Neural cell (in vitro differentiated cells): ENCODE data around the gene FGD5. TPM values are rescaled to one million over a fixed set of nuclear protein-coding genes. Genes with fewer than 3 reads are reported as not detected.

Source experiments
- H2AFZ ChIP-seq: fragments of 200-600, 300-800 bp; sonication (generic), shearing (Covaris generic); 2 replicates; pipeline ENCODE4 v1.6.0; 2014; ENCODE audit warnings: low read depth, mild to moderate bottlenecking, antibody characterized with exemption, low read length, moderate library complexity
- H3F3A ChIP-seq: fragments of 200-600 bp; shearing (Covaris generic); 2 replicates; pipeline ENCODE4 v1.6.1; 2016; ENCODE audit warnings: mild to moderate bottlenecking, moderate library complexity, mixed read lengths, antibody characterized with exemption, low read length; ENCODE audit not compliant: insufficient read depth, poor library complexity, severe bottlenecking
- H3K27ac ChIP-seq: fragments of 200-600, 300-800 bp; sonication (generic), shearing (Covaris generic); 2 replicates; pipeline ENCODE4 v1.5.1; 2014; ENCODE audit warnings: mild to moderate bottlenecking, low read length, moderate library complexity
- H3K27me3 ChIP-seq: fragments of 300-800, 200-600 bp; sonication (generic), shearing (Covaris generic); 2 replicates; pipeline ENCODE4 v1.6.0; 2014; ENCODE audit warnings: mild to moderate bottlenecking, low read depth, low read length, moderate library complexity; ENCODE audit not compliant: insufficient read depth
- H3K36me3 ChIP-seq: fragments of 300-800, 200-600 bp; sonication (generic), shearing (Covaris generic); 2 replicates; pipeline ENCODE4 v1.5.1; 2014; ENCODE audit warnings: mild to moderate bottlenecking, antibody characterized with exemption, low read length, moderate library complexity; ENCODE audit not compliant: insufficient read depth
- H3K4me2 ChIP-seq: fragments of 300-800, 200-600 bp; sonication (generic), shearing (Covaris generic); 2 replicates; pipeline ENCODE4 v1.6.0; 2014; ENCODE audit warnings: mild to moderate bottlenecking, low read length
- H3K4me3 ChIP-seq: fragments of 300-800, 200-600 bp; sonication (generic), shearing (Covaris generic); 2 replicates; pipeline ENCODE4 v1.5.1; 2014; ENCODE audit warnings: mild to moderate bottlenecking, low read length, moderate library complexity
- H3K79me2 ChIP-seq: fragments of 200-600 bp; shearing (Covaris generic); replicated peaks from 2 replicates; pipeline ENCODE4 v1.6.0; 2014; ENCODE audit warnings: mild to moderate bottlenecking, low read length, moderate library complexity; ENCODE audit not compliant: insufficient read depth
- H3K9ac ChIP-seq: fragments of 300-800, 200-600 bp; sonication (generic), shearing (Covaris generic); 2 replicates; pipeline ENCODE4 v1.6.1; 2016; ENCODE audit warnings: mild to moderate bottlenecking, low read length, mixed read lengths
- H3K9me2 ChIP-seq: fragments of 200-600 bp; shearing (Covaris generic); 2 replicates; pipeline ENCODE4 v1.6.1; 2016; ENCODE audit warnings: mild to moderate bottlenecking, low read length, mixed read lengths; ENCODE audit not compliant: insufficient read depth
- H3K9me3 ChIP-seq: fragments of 200-600, 300-800 bp; sonication (generic), shearing (Covaris generic); 2 replicates; pipeline ENCODE4 v1.6.1; 2016; ENCODE audit warnings: mild to moderate bottlenecking, mixed run types, low read length, moderate library complexity, mixed read lengths
- H4K20me1 ChIP-seq: fragments of 200-600 bp; shearing (Covaris generic); 2 replicates; pipeline ENCODE4 v1.6.1; 2016; ENCODE audit warnings: mild to moderate bottlenecking, mixed run types; ENCODE audit not compliant: insufficient read depth
- CTCF ChIP-seq: fragments of 450-650 bp; IDR thresholded peaks from 2 replicates; pipeline ENCODE4 v1.5.1; 2014; ENCODE audit warnings: antibody characterized with exemption, mild to moderate bottlenecking, moderate library complexity; ENCODE audit not compliant: poor library complexity, severe bottlenecking
- EP300 ChIP-seq: fragments of 450-650 bp; conservative IDR thresholded peaks from 2 replicates; pipeline ENCODE4 v1.6.1; 2014; ENCODE audit warnings: antibody characterized with exemption, mild to moderate bottlenecking, moderate library complexity; ENCODE audit not compliant: poor library complexity, severe bottlenecking
- EZH2 ChIP-seq: fragments of 200-600, 300-800 bp; shearing (Covaris generic), sonication (generic); IDR thresholded peaks from 2 replicates; pipeline ENCODE4 v1.6.1; 2014; ENCODE audit warnings: antibody characterized with exemption, low read length, borderline replicate concordance, mild to moderate bottlenecking; ENCODE audit not compliant: insufficient read depth, poor library complexity, severe bottlenecking
- MXI1 ChIP-seq: fragments of 450-650 bp; conservative IDR thresholded peaks from 2 replicates; pipeline ENCODE4 v1.6.1; 2014; ENCODE audit warnings: antibody characterized with exemption, mild to moderate bottlenecking; ENCODE audit not compliant: poor library complexity, severe bottlenecking
- POLR2AphosphoS5 ChIP-seq: IDR thresholded peaks from 2 replicates; pipeline ENCODE4 v1.6.1; 2012
- RAD21 ChIP-seq: fragments of 450-650 bp; conservative IDR thresholded peaks from 2 replicates; pipeline ENCODE4 v1.6.1; 2014; ENCODE audit warnings: antibody characterized with exemption, mild to moderate bottlenecking, moderate library complexity
- REST ChIP-seq: IDR thresholded peaks from 2 replicates; pipeline ENCODE4 v1.6.1; 2012; ENCODE audit warnings: borderline replicate concordance
- SMC3 ChIP-seq: fragments of 450-650 bp; conservative IDR thresholded peaks from 2 replicates; pipeline ENCODE4 v1.6.1; 2014; ENCODE audit warnings: antibody characterized with exemption, mild to moderate bottlenecking, moderate library complexity; ENCODE audit not compliant: poor library complexity
- TAF1 ChIP-seq: IDR thresholded peaks from 2 replicates; pipeline ENCODE4 v1.6.1; 2012; ENCODE audit warnings: low read depth
- polyA plus RNA-seq: library from polyadenylated mRNA; depleted of rRNA; stranded (reverse); fragments of >200 nt; gene quantifications from 2 replicates; pipeline ENCODE4 v1.2.3, GENCODE V29; 2014

The FGD5 gene
- polyA plus RNA-seq, 1 donor from 2014 or later = not detected

GRCh38 chr3:14898929-14899328, 80.2 kb downstream of the FGD5 start:
- Histone ChIP-seq H3K79me2 (no peaks in the 10 kb centered on the region), H3F3A (no peaks in the 10 kb centered on the region), H3K9me3 (no peaks in the 10 kb centered on the region), H3K27me3 (no peaks in the 10 kb centered on the region), H3K36me3 (no peaks in the 10 kb centered on the region), H3K9ac (no peak overlapping the region), H3K9me2 (no peaks in the 10 kb centered on the region), H4K20me1 (no peaks in the 10 kb centered on the region), H3K4me2 (no peak overlapping the region), H2AFZ (no peak overlapping the region), H3K27ac (no peak overlapping the region), H3K4me3 (no peak overlapping the region)
- TF ChIP-seq MXI1 (no peak), POLR2AphosphoS5 (no peak), REST (no peak), CTCF (no peak), EP300 (no peak), SMC3 (no peak), RAD21 (no peak), TAF1 (no peak), EZH2 (no peak)

GRCh38 chr3:14899993-14900618, 81.3 kb downstream of the FGD5 start:
- Histone ChIP-seq H3K9ac (no peak overlapping the region), H3K79me2 (no peaks in the 10 kb centered on the region), H3K36me3 (no peaks in the 10 kb centered on the region), H3K9me2 (no peaks in the 10 kb centered on the region), H3K4me3 (no peak overlapping the region), H3K9me3 (no peaks in the 10 kb centered on the region), H3F3A (no peaks in the 10 kb centered on the region), H4K20me1 (no peaks in the 10 kb centered on the region), H3K27me3 (no peaks in the 10 kb centered on the region), H3K27ac (no peak overlapping the region), H2AFZ (no peak overlapping the region), H3K4me2 (no peak overlapping the region)
- TF ChIP-seq MXI1 (no peak), CTCF (no peak), REST (no peak), SMC3 (no peak), EP300 (no peak), RAD21 (no peak), POLR2AphosphoS5 (no peak), TAF1 (no peak), EZH2 (no peak)
